CD8-positive, alpha-beta memory T cell (primary cell): ENCODE measurements around the gene APIP. TPM values are rescaled to one million over a fixed set of nuclear protein-coding genes. Genes with fewer than 3 reads are reported as not detected.

ENCODE experiments used
- CTCF ChIA-PET: fragments of 350-600 bp; sonication (Branson Sonifier 250); formaldehyde crosslinking; loops from one replicate; lab custom pipeline; 2021; ENCODE audit warnings: antibody characterized with exemption; lab: Charles Lee
- POLR2A ChIA-PET: fragments of 350-600 bp; sonication (Branson Sonifier 250); formaldehyde crosslinking; loops from one replicate; lab custom pipeline; 2021; ENCODE audit warnings: antibody characterized with exemption; lab: Charles Lee
- DNase-seq, 5 donors: peaks; one replicate each; pipeline versions ENCODE4 v3.0.0 to v3.0.0-alpha.2; 2020 to 2022; ENCODE audit warnings: mixed read lengths in 1 of 5
- H3K27ac ChIP-seq: one replicate; pipeline ENCODE4 v1.7.0; 2013; ENCODE audit warnings: low read depth, mild to moderate bottlenecking, low read length, moderate library complexity
- H3K27me3 ChIP-seq: 2 replicates; pipeline ENCODE4 v1.7.0; 2013; ENCODE audit warnings: low read length, mild to moderate bottlenecking; ENCODE audit not compliant: insufficient read depth, poor library complexity, severe bottlenecking
- H3K36me3 ChIP-seq: 2 replicates; pipeline ENCODE4 v1.7.0; 2013; ENCODE audit warnings: mild to moderate bottlenecking, low read length, moderate library complexity; ENCODE audit not compliant: insufficient read depth
- H3K4me1 ChIP-seq: 2 replicates; pipeline ENCODE4 v1.7.0; 2013; ENCODE audit warnings: mild to moderate bottlenecking, low read length, moderate library complexity; ENCODE audit not compliant: insufficient read depth
- H3K4me3 ChIP-seq: 2 replicates; pipeline ENCODE4 v1.7.0; 2013; ENCODE audit warnings: mild to moderate bottlenecking, low read length
- H3K9me3 ChIP-seq: 2 replicates; pipeline ENCODE4 v1.7.0; 2013; ENCODE audit warnings: mild to moderate bottlenecking, low read length
- H3K27ac Mint-ChIP-seq, 8 donors: one replicate each; pipeline ENCODE4 v1.8.0; 2020 to 2021; ENCODE audit warnings: mixed read lengths in 8 of 8, mild to moderate bottlenecking in 6 of 8, inconsistent platforms in 3 of 8, moderate library complexity in 3 of 8
- H3K27me3 Mint-ChIP-seq, 2 donors: one replicate each; pipeline ENCODE4 v1.8.0; 2020 to 2021; ENCODE audit warnings: mixed read lengths in 2 of 2, mild to moderate bottlenecking in 1 of 2, moderate library complexity in 1 of 2
- H3K36me3 Mint-ChIP-seq, 3 donors: one replicate each; pipeline ENCODE4 v1.8.0; 2020 to 2021; ENCODE audit warnings: mixed read lengths in 3 of 3, inconsistent platforms in 1 of 3, mild to moderate bottlenecking in 1 of 3
- H3K4me1 Mint-ChIP-seq, 3 donors: one replicate each; pipeline ENCODE4 v1.8.0; 2020 to 2021; ENCODE audit warnings: mixed read lengths in 3 of 3, inconsistent platforms in 1 of 3, mild to moderate bottlenecking in 1 of 3
- H3K4me3 Mint-ChIP-seq, 7 donors: one replicate each; pipeline ENCODE4 v1.8.0; 2020 to 2021; ENCODE audit warnings: mixed read lengths in 7 of 7, mild to moderate bottlenecking in 6 of 7, moderate library complexity in 4 of 7, inconsistent platforms in 2 of 7
- H3K9me3 Mint-ChIP-seq, 5 donors: one replicate each; pipeline ENCODE4 v1.8.0; 2020 to 2022; ENCODE audit warnings: mixed read lengths in 5 of 5, mild to moderate bottlenecking in 3 of 5, moderate library complexity in 2 of 5, inconsistent platforms in 1 of 5
- polyA plus RNA-seq: library from polyadenylated mRNA; unstranded; fragments of 300-500 nt; fragmentation: Illumina TruSeq; gene quantifications from one replicate; pipeline ENCODE4 v1.2.3, GENCODE V29; 2021
- total RNA-seq, 2 experiments: library from RNA; stranded (reverse); gene quantifications; one replicate each; pipeline ENCODE4 v1.2.3, GENCODE V29; 2021

The APIP gene
- total and polyA plus RNA-seq, 3 experiments from 2014 or later, result 20.4 to 38.8 (median 36.4) TPM

- POLR2A ChIA-PET, result no interaction called here
- Mint-ChIP-seq H3K4me3 (no peak overlapping the region), H3K9me3 (no peaks in the 10 kb centered on the region), H3K27me3 (peaks cover 21 to 34% of the 10 kb centered on the region in 2 donors), H3K27ac (no peak overlapping the region), H3K4me1 (no peaks in the 10 kb centered on the region), H3K36me3 (no peaks in the 10 kb centered on the region)
- no peaks in the 10 kb centered on the region for H3K9me3 ChIP-seq
- H3K4me3 ChIP-seq, result no peak overlapping the region
- no peak for DNase-seq
- H3K27ac ChIP-seq, result no peak overlapping the region
- CTCF ChIA-PET, result interaction anchor here (1.4 kb wide), 1 partner anchor 260 kb away, joined by 4 read pairs; no protein-coding TSS in a partner anchor
- no peaks in the 10 kb centered on the region for H3K4me1 ChIP-seq
- no peaks in the 10 kb centered on the region for H3K27me3 ChIP-seq
- no peaks in the 10 kb centered on the region for H3K36me3 ChIP-seq
These were observed 69.7 kb downstream of the APIP start for GRCh38 chr11:34846467-34846866.

GRCh38 chr11:34844463-34845112 is 71.6 kb downstream of the APIP start:
- Mint-ChIP-seq H3K27ac (no peak overlapping the region), H3K9me3 (no peaks in the 10 kb centered on the region), H3K4me3 (no peak overlapping the region), H3K4me1 (no peaks in the 10 kb centered on the region), H3K27me3 (peaks cover 22 to 33% of the 10 kb centered on the region in 2 donors), H3K36me3 (no peaks in the 10 kb centered on the region)
- Histone ChIP-seq H3K27ac (no peak overlapping the region), H3K9me3 (no peaks in the 10 kb centered on the region), H3K4me3 (no peak overlapping the region), H3K27me3 (no peaks in the 10 kb centered on the region), H3K36me3 (no peaks in the 10 kb centered on the region), H3K4me1 (no peaks in the 10 kb centered on the region)
- DNase-seq, result no peak
- CTCF ChIA-PET, result interaction anchor here (1.2 kb wide), 1 partner anchor 259 kb away, joined by 3 read pairs; no protein-coding TSS in a partner anchor
- POLR2A ChIA-PET, result no interaction called here

- H3K9me3 Mint-ChIP-seq, result no peaks in the 10 kb centered on the region
- H3K4me3 Mint-ChIP-seq, result no peak overlapping the region
- no peaks in the 10 kb centered on the region for H3K36me3 Mint-ChIP-seq
- H3K4me1 ChIP-seq, result no peaks in the 10 kb centered on the region
- no peak for DNase-seq
- no peak overlapping the region for H3K27ac ChIP-seq
- no peaks in the 10 kb centered on the region for H3K36me3 ChIP-seq
- H3K27me3 Mint-ChIP-seq, result peaks cover 20 to 35% of the 10 kb centered on the region in 2 donors
- no peaks in the 10 kb centered on the region for H3K27me3 ChIP-seq
- H3K4me1 Mint-ChIP-seq, result no peaks in the 10 kb centered on the region
- H3K4me3 ChIP-seq, result no peak overlapping the region
- ChIA-PET CTCF (no interaction called here), POLR2A (no interaction called here)
- H3K9me3 ChIP-seq, result no peaks in the 10 kb centered on the region
- no peak overlapping the region for H3K27ac Mint-ChIP-seq
These were observed 72.9 kb downstream of the APIP start for GRCh38 chr11:34843271-34843670.

- H3K27ac Mint-ChIP-seq, result no peak overlapping the region
- H3K4me3 ChIP-seq, result no peak overlapping the region
- ChIA-PET POLR2A (no interaction called here), CTCF (interaction anchor here (0.8 to 1.6 kb wide), 3 partner anchors 35 to 583 kb away, joined by 3 to 5 read pairs (median 5); no protein-coding TSS in a partner anchor)
- H3K9me3 Mint-ChIP-seq, result no peaks in the 10 kb centered on the region
- no peaks in the 10 kb centered on the region for H3K36me3 Mint-ChIP-seq
- no peaks in the 10 kb centered on the region for H3K9me3 ChIP-seq
- no peak overlapping the region for H3K27ac ChIP-seq
- H3K4me3 Mint-ChIP-seq, result no peak overlapping the region
- H3K4me1 ChIP-seq, result no peaks in the 10 kb centered on the region
- H3K4me1 Mint-ChIP-seq, result no peaks in the 10 kb centered on the region
- H3K27me3 ChIP-seq, result no peaks in the 10 kb centered on the region
- DNase-seq, result peak in 1 of 5 donors; percentile 5
- no peaks in the 10 kb centered on the region for H3K36me3 ChIP-seq
- H3K27me3 Mint-ChIP-seq, result peaks cover 15 to 42% of the 10 kb centered on the region in 2 donors
These were observed 75.3 kb downstream of the APIP start for GRCh38 chr11:34840736-34841386.

- Mint-ChIP-seq H3K27ac (no peak overlapping the region), H3K4me1 (no peaks in the 10 kb centered on the region), H3K4me3 (no peak overlapping the region), H3K9me3 (no peaks in the 10 kb centered on the region), H3K36me3 (no peaks in the 10 kb centered on the region), H3K27me3 (peaks cover 15 to 40% of the 10 kb centered on the region in 2 donors)
- POLR2A ChIA-PET, result no interaction called here
- Histone ChIP-seq H3K4me1 (no peaks in the 10 kb centered on the region), H3K36me3 (no peaks in the 10 kb centered on the region), H3K27me3 (no peaks in the 10 kb centered on the region), H3K27ac (no peak overlapping the region), H3K9me3 (no peaks in the 10 kb centered on the region), H3K4me3 (no peak overlapping the region)
- DNase-seq, result no peak
- CTCF ChIA-PET, result interaction anchor here (1.1 to 1.6 kb wide), 3 partner anchors 13 to 552 kb away, joined by 3 to 5 read pairs (median 5); no protein-coding TSS in a partner anchor
These were observed 76.2 kb downstream of the APIP start for GRCh38 chr11:34839969-34840368.

GRCh38 chr11:34836958-34837856 is 79.0 kb downstream of the APIP start:
- no peaks in the 10 kb centered on the region for H3K4me1 Mint-ChIP-seq
- H3K27me3 ChIP-seq, result no peaks in the 10 kb centered on the region
- peaks cover 11 to 29% of the 10 kb centered on the region in 2 donors for H3K27me3 Mint-ChIP-seq
- H3K36me3 ChIP-seq, result no peaks in the 10 kb centered on the region
- no peak overlapping the region for H3K27ac Mint-ChIP-seq
- POLR2A ChIA-PET, result no interaction called here
- H3K9me3 ChIP-seq, result no peaks in the 10 kb centered on the region
- no peaks in the 10 kb centered on the region for H3K36me3 Mint-ChIP-seq
- no peak overlapping the region for H3K4me3 ChIP-seq
- H3K27ac ChIP-seq, result no peak overlapping the region
- CTCF ChIA-PET, result no interaction called here
- H3K9me3 Mint-ChIP-seq, result no peaks in the 10 kb centered on the region
- no peak overlapping the region for H3K4me3 Mint-ChIP-seq
- DNase-seq, result no peak
- H3K4me1 ChIP-seq, result no peaks in the 10 kb centered on the region

GRCh38 chr11:34833602-34834001 is 82.6 kb downstream of the APIP start:
- POLR2A ChIA-PET, result no interaction called here
- Mint-ChIP-seq H3K27ac (peak overlapping the region in 1 of 8 donors; percentile 7), H3K36me3 (no peaks in the 10 kb centered on the region), H3K27me3 (peaks cover 6 to 25% of the 10 kb centered on the region in 2 donors), H3K9me3 (no peaks in the 10 kb centered on the region), H3K4me3 (no peak overlapping the region), H3K4me1 (no peaks in the 10 kb centered on the region)
- Histone ChIP-seq H3K4me1 (no peaks in the 10 kb centered on the region), H3K4me3 (no peak overlapping the region), H3K9me3 (no peaks in the 10 kb centered on the region), H3K27me3 (no peaks in the 10 kb centered on the region), H3K27ac (no peak overlapping the region), H3K36me3 (no peaks in the 10 kb centered on the region)
- CTCF ChIA-PET, result no interaction called here
- DNase-seq, result no peak
